Neural cell (in vitro differentiated cells): ENCODE results near the gene ITFG1. TPM values are rescaled to one million over a fixed set of nuclear protein-coding genes. Genes with fewer than 3 reads are reported as not detected.

Experiments used
- H2AFZ ChIP-seq: fragments of 200-600, 300-800 bp; sonication (generic), shearing (Covaris generic); 2 replicates; pipeline ENCODE4 v1.6.0; 2014; ENCODE audit warnings: low read depth, mild to moderate bottlenecking, antibody characterized with exemption, low read length, moderate library complexity
- H3F3A ChIP-seq: fragments of 200-600 bp; shearing (Covaris generic); 2 replicates; pipeline ENCODE4 v1.6.1; 2016; ENCODE audit warnings: mild to moderate bottlenecking, moderate library complexity, mixed read lengths, antibody characterized with exemption, low read length; ENCODE audit not compliant: insufficient read depth, poor library complexity, severe bottlenecking
- H3K27ac ChIP-seq: fragments of 200-600, 300-800 bp; sonication (generic), shearing (Covaris generic); 2 replicates; pipeline ENCODE4 v1.5.1; 2014; ENCODE audit warnings: mild to moderate bottlenecking, low read length, moderate library complexity
- H3K27me3 ChIP-seq: fragments of 300-800, 200-600 bp; sonication (generic), shearing (Covaris generic); 2 replicates; pipeline ENCODE4 v1.6.0; 2014; ENCODE audit warnings: mild to moderate bottlenecking, low read depth, low read length, moderate library complexity; ENCODE audit not compliant: insufficient read depth
- H3K36me3 ChIP-seq: fragments of 300-800, 200-600 bp; sonication (generic), shearing (Covaris generic); 2 replicates; pipeline ENCODE4 v1.5.1; 2014; ENCODE audit warnings: mild to moderate bottlenecking, antibody characterized with exemption, low read length, moderate library complexity; ENCODE audit not compliant: insufficient read depth
- H3K4me2 ChIP-seq: fragments of 300-800, 200-600 bp; sonication (generic), shearing (Covaris generic); 2 replicates; pipeline ENCODE4 v1.6.0; 2014; ENCODE audit warnings: mild to moderate bottlenecking, low read length
- H3K4me3 ChIP-seq: fragments of 300-800, 200-600 bp; sonication (generic), shearing (Covaris generic); 2 replicates; pipeline ENCODE4 v1.5.1; 2014; ENCODE audit warnings: mild to moderate bottlenecking, low read length, moderate library complexity
- H3K79me2 ChIP-seq: fragments of 200-600 bp; shearing (Covaris generic); replicated peaks from 2 replicates; pipeline ENCODE4 v1.6.0; 2014; ENCODE audit warnings: mild to moderate bottlenecking, low read length, moderate library complexity; ENCODE audit not compliant: insufficient read depth
- H3K9ac ChIP-seq: fragments of 300-800, 200-600 bp; sonication (generic), shearing (Covaris generic); 2 replicates; pipeline ENCODE4 v1.6.1; 2016; ENCODE audit warnings: mild to moderate bottlenecking, low read length, mixed read lengths
- H3K9me2 ChIP-seq: fragments of 200-600 bp; shearing (Covaris generic); 2 replicates; pipeline ENCODE4 v1.6.1; 2016; ENCODE audit warnings: mild to moderate bottlenecking, low read length, mixed read lengths; ENCODE audit not compliant: insufficient read depth
- H3K9me3 ChIP-seq: fragments of 200-600, 300-800 bp; sonication (generic), shearing (Covaris generic); 2 replicates; pipeline ENCODE4 v1.6.1; 2016; ENCODE audit warnings: mild to moderate bottlenecking, mixed run types, low read length, moderate library complexity, mixed read lengths
- H4K20me1 ChIP-seq: fragments of 200-600 bp; shearing (Covaris generic); 2 replicates; pipeline ENCODE4 v1.6.1; 2016; ENCODE audit warnings: mild to moderate bottlenecking, mixed run types; ENCODE audit not compliant: insufficient read depth
- EP300 ChIP-seq: fragments of 450-650 bp; conservative IDR thresholded peaks from 2 replicates; pipeline ENCODE4 v1.6.1; 2014; ENCODE audit warnings: antibody characterized with exemption, mild to moderate bottlenecking, moderate library complexity; ENCODE audit not compliant: poor library complexity, severe bottlenecking
- EZH2 ChIP-seq: fragments of 200-600, 300-800 bp; shearing (Covaris generic), sonication (generic); IDR thresholded peaks from 2 replicates; pipeline ENCODE4 v1.6.1; 2014; ENCODE audit warnings: antibody characterized with exemption, low read length, borderline replicate concordance, mild to moderate bottlenecking; ENCODE audit not compliant: insufficient read depth, poor library complexity, severe bottlenecking
- MXI1 ChIP-seq: fragments of 450-650 bp; conservative IDR thresholded peaks from 2 replicates; pipeline ENCODE4 v1.6.1; 2014; ENCODE audit warnings: antibody characterized with exemption, mild to moderate bottlenecking; ENCODE audit not compliant: poor library complexity, severe bottlenecking
- POLR2AphosphoS5 ChIP-seq: IDR thresholded peaks from 2 replicates; pipeline ENCODE4 v1.6.1; 2012
- RAD21 ChIP-seq: fragments of 450-650 bp; conservative IDR thresholded peaks from 2 replicates; pipeline ENCODE4 v1.6.1; 2014; ENCODE audit warnings: antibody characterized with exemption, mild to moderate bottlenecking, moderate library complexity
- REST ChIP-seq: IDR thresholded peaks from 2 replicates; pipeline ENCODE4 v1.6.1; 2012; ENCODE audit warnings: borderline replicate concordance
- SMC3 ChIP-seq: fragments of 450-650 bp; conservative IDR thresholded peaks from 2 replicates; pipeline ENCODE4 v1.6.1; 2014; ENCODE audit warnings: antibody characterized with exemption, mild to moderate bottlenecking, moderate library complexity; ENCODE audit not compliant: poor library complexity
- TAF1 ChIP-seq: IDR thresholded peaks from 2 replicates; pipeline ENCODE4 v1.6.1; 2012; ENCODE audit warnings: low read depth
- polyA plus RNA-seq: library from polyadenylated mRNA; depleted of rRNA; stranded (reverse); fragments of >200 nt; gene quantifications from 2 replicates; pipeline ENCODE4 v1.2.3, GENCODE V29; 2014
- TF ChIP-seq, protein P1 (sequence below): fragments of 450-650 bp; IDR thresholded peaks from 2 replicates; pipeline ENCODE4 v1.5.1; 2014; ENCODE audit warnings: antibody characterized with exemption, mild to moderate bottlenecking, moderate library complexity; ENCODE audit not compliant: poor library complexity, severe bottlenecking

ITFG1 gene
- polyA plus RNA-seq, 1 donor from 2014 or later, result 155 TPM

DNA sequence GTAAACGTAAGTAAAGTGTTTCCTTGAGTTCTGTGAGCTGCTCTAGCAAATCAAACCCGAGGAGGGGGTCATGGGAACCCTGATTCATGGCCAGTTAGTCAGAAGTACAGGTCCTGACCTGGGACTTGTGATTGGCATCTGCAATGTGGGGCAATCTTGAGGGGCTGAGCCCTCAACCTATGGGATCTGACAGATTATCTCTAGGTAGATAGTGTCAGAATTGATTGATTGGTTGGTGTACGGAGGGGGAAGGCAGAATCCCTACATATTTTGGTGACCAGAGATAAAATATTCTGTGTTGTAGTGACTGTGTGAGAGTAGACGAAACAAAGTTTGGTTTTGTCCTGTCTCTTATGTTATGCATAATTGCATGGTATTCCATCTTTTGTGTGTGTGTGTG, 216.7 kb downstream of the ITFG1 start:
- no peak overlapping the region for H2AFZ ChIP-seq
- H3K27ac ChIP-seq, result no peak overlapping the region
- no peaks in the 10 kb centered on the region for H3F3A ChIP-seq
- no peaks in the 10 kb centered on the region for H3K36me3 ChIP-seq
- no peak overlapping the region for H3K4me2 ChIP-seq
- no peaks in the 10 kb centered on the region for H3K9me2 ChIP-seq
- no peak overlapping the region for H3K9ac ChIP-seq
- H3K9me3 ChIP-seq, result no peaks in the 10 kb centered on the region
- no peaks in the 10 kb centered on the region for H3K27me3 ChIP-seq
- TF ChIP-seq MXI1 (no peak), POLR2AphosphoS5 (no peak), REST (no peak), EP300 (no peak), TAF1 (no peak), RAD21 (no peak), SMC3 (no peak), EZH2 (no peak)
- TF ChIP-seq, protein P1, sequence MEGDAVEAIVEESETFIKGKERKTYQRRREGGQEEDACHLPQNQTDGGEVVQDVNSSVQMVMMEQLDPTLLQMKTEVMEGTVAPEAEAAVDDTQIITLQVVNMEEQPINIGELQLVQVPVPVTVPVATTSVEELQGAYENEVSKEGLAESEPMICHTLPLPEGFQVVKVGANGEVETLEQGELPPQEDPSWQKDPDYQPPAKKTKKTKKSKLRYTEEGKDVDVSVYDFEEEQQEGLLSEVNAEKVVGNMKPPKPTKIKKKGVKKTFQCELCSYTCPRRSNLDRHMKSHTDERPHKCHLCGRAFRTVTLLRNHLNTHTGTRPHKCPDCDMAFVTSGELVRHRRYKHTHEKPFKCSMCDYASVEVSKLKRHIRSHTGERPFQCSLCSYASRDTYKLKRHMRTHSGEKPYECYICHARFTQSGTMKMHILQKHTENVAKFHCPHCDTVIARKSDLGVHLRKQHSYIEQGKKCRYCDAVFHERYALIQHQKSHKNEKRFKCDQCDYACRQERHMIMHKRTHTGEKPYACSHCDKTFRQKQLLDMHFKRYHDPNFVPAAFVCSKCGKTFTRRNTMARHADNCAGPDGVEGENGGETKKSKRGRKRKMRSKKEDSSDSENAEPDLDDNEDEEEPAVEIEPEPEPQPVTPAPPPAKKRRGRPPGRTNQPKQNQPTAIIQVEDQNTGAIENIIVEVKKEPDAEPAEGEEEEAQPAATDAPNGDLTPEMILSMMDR, result no peak
- H4K20me1 ChIP-seq, result no peaks in the 10 kb centered on the region
- H3K79me2 ChIP-seq, result no peaks in the 10 kb centered on the region
- H3K4me3 ChIP-seq, result no peak overlapping the region

DNA sequence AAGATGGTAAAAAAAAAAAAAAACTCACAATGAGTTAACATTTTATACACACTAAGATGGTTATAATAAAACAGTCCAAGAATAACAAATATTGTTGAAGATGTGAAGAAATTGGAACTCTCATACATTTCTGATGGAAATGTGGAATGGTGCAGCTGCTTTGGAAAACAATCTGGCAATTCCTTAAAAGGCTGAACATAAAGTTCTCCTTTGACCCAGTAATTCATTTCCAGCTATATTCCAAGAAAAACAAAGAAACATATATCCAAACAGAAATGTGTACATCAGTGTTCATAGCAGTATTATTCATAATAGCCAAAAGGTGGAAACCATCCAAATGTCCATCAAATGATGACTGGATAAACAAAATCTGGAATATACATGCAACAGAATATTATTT, 219.8 kb downstream of the ITFG1 start:
- no peaks in the 10 kb centered on the region for H3K9me2 ChIP-seq
- no peak overlapping the region for H3K27ac ChIP-seq
- H3K9me3 ChIP-seq, result no peaks in the 10 kb centered on the region
- no peak overlapping the region for H2AFZ ChIP-seq
- no peak overlapping the region for H3K4me3 ChIP-seq
- H3F3A ChIP-seq, result no peaks in the 10 kb centered on the region
- H3K4me2 ChIP-seq, result no peak overlapping the region
- TF ChIP-seq TAF1 (no peak), RAD21 (no peak), POLR2AphosphoS5 (no peak), EZH2 (no peak), SMC3 (no peak), MXI1 (no peak), REST (no peak), EP300 (no peak)
- TF ChIP-seq, protein P1, result no peak
- no peaks in the 10 kb centered on the region for H3K27me3 ChIP-seq
- no peaks in the 10 kb centered on the region for H3K79me2 ChIP-seq
- no peak overlapping the region for H3K9ac ChIP-seq
- H3K36me3 ChIP-seq, result no peaks in the 10 kb centered on the region
- H4K20me1 ChIP-seq, result no peaks in the 10 kb centered on the region
